HG03097 (cell line): ENCODE results near the gene RIPK4.
"Not testable (repeated sequence)": the region's sequence is repeated elsewhere in the genome, so short reads cannot be mapped to it uniquely, and the experiment has no call there.

Experiments used
- ATAC-seq: cut with Tn5 transposase; IDR thresholded peaks from one replicate; pipeline ENCODE4 v1.9.1; 2021; ENCODE audit not compliant: unreplicated experiment, low FRiP score

RIPK4 gene

GRCh38 chr21:41701749-41702148 lies 65.1 kb downstream of the RIPK4 start:
- no peak for ATAC-seq

GRCh38 chr21:41699311-41699710 lies 67.5 kb downstream of the RIPK4 start:
- no peak for ATAC-seq

DNA sequence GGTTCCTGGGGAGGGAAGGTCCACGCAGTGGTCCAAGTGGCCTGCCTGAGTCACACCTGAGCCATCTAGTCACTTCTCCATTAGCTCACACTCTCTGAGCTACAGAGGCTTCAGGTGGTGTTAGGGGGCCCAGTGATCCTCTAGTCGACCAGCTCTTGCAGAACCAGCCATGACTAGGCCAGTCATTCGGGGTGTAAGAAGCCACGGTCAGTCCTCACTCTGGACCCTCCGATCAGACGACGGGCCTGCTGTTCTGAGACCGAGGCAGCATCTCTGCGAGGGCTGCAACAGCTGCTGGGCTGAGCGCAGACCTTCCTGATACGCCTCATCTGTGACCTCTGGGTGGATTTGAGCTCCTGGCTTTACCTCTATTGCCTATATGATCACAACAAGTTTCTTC lies 68.8 kb downstream of the RIPK4 start:
- ATAC-seq: no peak

DNA sequence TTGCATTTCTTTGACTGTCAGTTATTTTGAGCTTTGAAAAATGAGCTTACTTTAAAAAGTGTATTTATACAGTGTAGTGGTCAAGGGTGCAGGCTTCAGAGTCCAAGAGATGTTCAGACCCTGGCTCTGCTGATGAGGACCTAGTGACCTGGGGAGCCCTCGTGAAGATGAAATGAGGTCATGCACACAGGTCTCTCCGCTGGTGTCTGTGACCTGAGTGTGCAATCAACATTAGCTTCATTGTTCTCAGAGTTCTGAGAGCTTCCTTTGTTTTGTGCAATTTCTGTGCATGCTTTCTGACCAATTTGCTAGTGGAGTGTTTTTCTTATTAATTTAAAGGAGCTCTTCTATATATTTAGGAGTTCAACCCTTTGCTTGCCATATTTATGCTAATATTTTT lies 71.3 kb downstream of the RIPK4 start:
- ATAC-seq: no peak

- not testable (repeated sequence) for ATAC-seq
Measured at GRCh38 chr21:41694042-41694441, 72.8 kb downstream of the RIPK4 start.

DNA sequence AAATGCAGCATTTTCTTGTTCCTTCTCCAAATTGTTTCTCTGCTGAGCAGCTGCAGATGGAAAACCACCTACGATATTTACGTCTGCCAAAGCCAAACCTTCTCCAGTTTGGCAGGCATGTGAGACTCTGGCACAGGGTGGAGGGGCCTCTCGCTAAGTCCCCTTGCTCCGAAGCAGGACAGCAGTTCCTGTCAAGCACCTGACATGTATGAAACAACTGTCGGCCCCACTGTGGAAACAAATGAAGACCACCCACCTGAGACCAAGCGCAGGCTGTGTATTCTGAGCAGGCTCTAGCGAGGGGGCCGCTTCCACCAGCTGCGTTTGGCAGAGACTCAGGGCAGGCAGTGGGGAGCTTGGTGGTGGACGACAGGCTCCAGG lies 74.7 kb downstream of the RIPK4 start:
- ATAC-seq: no peak

GRCh38 chr21:41691205-41692184 lies 75.4 kb downstream of the RIPK4 start:
- no peak for ATAC-seq
